Spleen (tissue), 7 donors: ENCODE data around the gene EXOSC9.

Experiments
- CTCF ChIP-seq, 11 experiments: fragments of 200-600 bp in 7 of 11; fragments of 450-650 bp in 4 of 11; sonication (generic) in 4 of 11; IDR thresholded peaks in 8 of 11; conservative IDR thresholded peaks in 3 of 11; 1 replicate in 7 of 11; 2 replicates in 4 of 11; pipeline versions ENCODE4 v1.4.0 to v1.8.0; 2016 to 2021; ENCODE audit warnings: antibody characterized with exemption in 11 of 11, inconsistent platforms in 4 of 11, mild to moderate bottlenecking in 1 of 11
- POLR2AphosphoS5 ChIP-seq, 3 donors: sonication (generic); formaldehyde crosslinking; IDR thresholded peaks; one replicate each; pipeline ENCODE4 v1.5.1; 2017; ENCODE audit warnings: antibody characterized with exemption in 3 of 3
- donor health status: DM: no; HTN: no; CAD: no; lungs with moderate emphysema.
- donor health status: DM: no; HTN: no; CAD: no.
- donor health status: DM: no; HTN: no; CAD: no.

GRCh38 chr4:121800961-121801714 lies at the start of gene EXOSC9:
- TF ChIP-seq POLR2AphosphoS5 (IDR thresholded peaks at IDR 0.05) = peak; percentile 97 to 99 (median 98)
- peak in 4 of 11 experiments; percentile 6 to 28 (median 19) for TF ChIP-seq CTCF (IDR thresholded peaks at IDR 0.05 in 8 of 11, conservative IDR thresholded peaks at IDR 0.05 in 3 of 11)
